Stimulated activated naive CD8-positive, alpha-beta T cell treated with anti-CD3 and anti-CD28 coated beads, Interleukin-15, amount 100 ng/mL, for 72 hours (primary cell): ENCODE results near the gene TBC1D10B.
"Not testable (repeated sequence)": the region's sequence is repeated elsewhere in the genome, so short reads cannot be mapped to it uniquely, and the experiment has no call there.

Experiments used
- ATAC-seq: fragments of 150-1000 bp; cut with Tn5 transposase; 2 replicates; pipeline ENCODE4 v1.10.0; 2021; ENCODE audit warnings: mild to moderate bottlenecking, moderate library complexity
- DNase-seq, 2 donors: peaks; one replicate each; pipeline ENCODE4 v3.0.0; 2021 to 2022
- H3K27ac Mint-ChIP-seq, 2 donors: one replicate each; pipeline ENCODE4 v1.8.0; 2022; ENCODE audit warnings: mild to moderate bottlenecking in 2 of 2, mixed read lengths in 2 of 2, moderate library complexity in 2 of 2
- H3K27me3 Mint-ChIP-seq: one replicate; pipeline ENCODE4 v1.8.0; 2022; ENCODE audit warnings: mixed read lengths
- H3K4me1 Mint-ChIP-seq: one replicate; pipeline ENCODE4 v1.8.0; 2022; ENCODE audit warnings: mild to moderate bottlenecking, mixed read lengths
- H3K4me3 Mint-ChIP-seq, 2 donors: one replicate each; pipeline ENCODE4 v1.8.0; 2022; ENCODE audit warnings: mild to moderate bottlenecking in 2 of 2, mixed read lengths in 2 of 2, moderate library complexity in 1 of 2
- H3K9me3 Mint-ChIP-seq, 2 donors: one replicate each; pipeline ENCODE4 v1.8.0; 2022; ENCODE audit warnings: mixed read lengths in 2 of 2

The TBC1D10B gene

GRCh38 chr16:30401768-30402425 is 31.6 kb upstream of the TBC1D10B start:
- no peak for DNase-seq

GRCh38 chr16:30399435-30400186 is 29.3 kb upstream of the TBC1D10B start:
- Mint-ChIP-seq H3K4me1 (peaks cover 63% of the 10 kb centered on the region), H3K27me3 (peaks cover 7% of the 10 kb centered on the region)
- no peak for ATAC-seq

More at GRCh38 chr16:30401768-30402425, 31.6 kb upstream of the TBC1D10B start:
- Mint-ChIP-seq H3K27me3 (peaks cover 7% of the 10 kb centered on the region), H3K9me3 (no peaks in the 10 kb centered on the region), H3K4me1 (peaks cover 50% of the 10 kb centered on the region), H3K4me3 (peak overlapping the region; percentile 93 to 95), H3K27ac (no peak overlapping the region)
- ATAC-seq: no peak

GRCh38 chr16:30398661-30399434 is 28.6 kb upstream of the TBC1D10B start:
- Mint-ChIP-seq H3K4me3 (peak overlapping the region; percentile 42 to 93), H3K9me3 (no peaks in the 10 kb centered on the region), H3K27me3 (peaks cover 7% of the 10 kb centered on the region), H3K4me1 (peaks cover 68% of the 10 kb centered on the region), H3K27ac (peak overlapping the region in 1 of 2 donors; percentile 93)
- ATAC-seq: no peak
- DNase-seq: no peak

More at GRCh38 chr16:30399435-30400186, 29.3 kb upstream of the TBC1D10B start:
- no peak for DNase-seq
- Mint-ChIP-seq H3K4me3 (peak overlapping the region; percentile 93 to 95), H3K9me3 (no peaks in the 10 kb centered on the region), H3K27ac (peak overlapping the region; percentile 90 to 93)

GRCh38 chr16:30397776-30398660 is 27.7 kb upstream of the TBC1D10B start:
- Mint-ChIP-seq H3K4me3 (peak overlapping the region in 1 of 2 donors; percentile 71), H3K9me3 (no peaks in the 10 kb centered on the region), H3K4me1 (peaks cover 68% of the 10 kb centered on the region), H3K27me3 (peaks cover 2% of the 10 kb centered on the region), H3K27ac (peak overlapping the region in 1 of 2 donors; percentile 93)
- no peak for ATAC-seq
- peak in 1 of 2 donors; percentile 28 for DNase-seq

- DNase-seq: no peak
- peak overlapping the region; percentile 1 to 52 for H3K27ac Mint-ChIP-seq
- H3K27me3 Mint-ChIP-seq: no peaks in the 10 kb centered on the region
- no peak for ATAC-seq
- peaks cover 68% of the 10 kb centered on the region for H3K4me1 Mint-ChIP-seq
- peak overlapping the region; percentile 85 to 91 for H3K4me3 Mint-ChIP-seq
- H3K9me3 Mint-ChIP-seq: no peaks in the 10 kb centered on the region
Measured at GRCh38 chr16:30397056-30397455, 26.8 kb upstream of the TBC1D10B start.

- Mint-ChIP-seq H3K27ac (peak overlapping the region; percentile 52 to 77), H3K4me3 (peak overlapping the region; percentile 85 to 91), H3K4me1 (peaks cover 65% of the 10 kb centered on the region)
- DNase-seq, H3K27me3 Mint-ChIP-seq, H3K9me3 Mint-ChIP-seq, ATAC-seq: not testable (repeated sequence)
Measured at GRCh38 chr16:30396627-30397026, 26.3 kb upstream of the TBC1D10B start.

- Mint-ChIP-seq H3K27ac (peak overlapping the region; percentile 10 to 86), H3K4me3 (peak overlapping the region; percentile 85 to 91), H3K9me3 (no peaks in the 10 kb centered on the region), H3K27me3 (no peaks in the 10 kb centered on the region), H3K4me1 (peaks cover 60% of the 10 kb centered on the region)
- peak; percentile 29 for ATAC-seq
- no peak for DNase-seq
Measured at GRCh38 chr16:30395992-30396585, 25.8 kb upstream of the TBC1D10B start.

- Mint-ChIP-seq H3K9me3 (no peaks in the 10 kb centered on the region), H3K27ac (peak within 1 kb of the TSS; percentile 51 to 86), H3K4me1 (peaks cover 54% of the 10 kb centered on the region), H3K4me3 (peak within 1 kb of the TSS; percentile 85 to 91), H3K27me3 (no peaks in the 10 kb centered on the region)
- ATAC-seq: peak; percentile 75
- DNase-seq: peak; percentile 66 to 68
Measured at GRCh38 chr16:30395155-30395991, 25.1 kb upstream of the TBC1D10B start, which contains the start of gene ZNF48. TSS of gene ZNF48 (plus strand) at chr16:30395420. CDS start at chr16:30395795, 375 bp downstream.

GRCh38 chr16:30394592-30395154 is 24.4 kb upstream of the TBC1D10B start:
- Mint-ChIP-seq H3K4me1 (peaks cover 47% of the 10 kb centered on the region), H3K27ac (peak overlapping the region; percentile 51 to 80), H3K9me3 (no peaks in the 10 kb centered on the region), H3K27me3 (no peaks in the 10 kb centered on the region), H3K4me3 (peak overlapping the region; percentile 83 to 91)
- ATAC-seq (no peak), DNase-seq (no peak)

GRCh38 chr16:30383521-30383920 is 13.2 kb upstream of the TBC1D10B start:
- DNase-seq (no peak), ATAC-seq (no peak)
- Mint-ChIP-seq H3K27me3 (no peaks in the 10 kb centered on the region), H3K4me3 (peak overlapping the region; percentile 89 to 91), H3K27ac (peak overlapping the region; percentile 80 to 93), H3K9me3 (no peaks in the 10 kb centered on the region), H3K4me1 (peaks cover 51% of the 10 kb centered on the region)

GRCh38 chr16:30382111-30382881 is 12.0 kb upstream of the TBC1D10B start, which contains the start of gene SEPTIN1:
TSS of gene SEPTIN1 (minus strand) at chr16:30382561. CDS start at chr16:30382542, 19 bp downstream.
- H3K4me1 Mint-ChIP-seq: peaks cover 63% of the 10 kb centered on the region
- peak within 1 kb of the TSS; percentile 89 to 91 for H3K4me3 Mint-ChIP-seq
- no peaks in the 10 kb centered on the region for H3K9me3 Mint-ChIP-seq
- H3K27me3 Mint-ChIP-seq: no peaks in the 10 kb centered on the region
- peak within 1 kb of the TSS; percentile 88 to 93 for H3K27ac Mint-ChIP-seq
- DNase-seq (peak; percentile 68 to 82), ATAC-seq (peak; percentile 62)

- peak overlapping the region; percentile 88 to 93 for H3K27ac Mint-ChIP-seq
- no peaks in the 10 kb centered on the region for H3K27me3 Mint-ChIP-seq
- H3K4me3 Mint-ChIP-seq: peak overlapping the region; percentile 89 to 91
- no peak for ATAC-seq
- peak in 1 of 2 donors; percentile 37 for DNase-seq
- H3K4me1 Mint-ChIP-seq: peaks cover 72% of the 10 kb centered on the region
- H3K9me3 Mint-ChIP-seq: no peaks in the 10 kb centered on the region
Measured at GRCh38 chr16:30381291-30382041, 11.2 kb upstream of the TBC1D10B start.
